Kidney (tissue), 11 donors: ENCODE results near the gene TBX20. TPM values are rescaled to one million over a fixed set of nuclear protein-coding genes. Genes with fewer than 3 reads are reported as not detected.
"Not testable (repeated sequence)": the region's sequence is repeated elsewhere in the genome, so short reads cannot be mapped to it uniquely, and the experiment has no call there.

ENCODE experiments used
- DNase-seq, 5 donors: peaks; one replicate each; pipeline ENCODE4 v3.0.0-alpha.2; 2013 to 2020
- FAIRE-seq: peaks from 2 replicates; lab custom pipeline; 2012; peaks lifted over from hg19 to GRCh38; lab: Jason Lieb, UNC
- H3K27ac ChIP-seq, 2 donors: one replicate each; pipeline ENCODE4 v1.7.0; 2013; ENCODE audit warnings: low read depth in 2 of 2, low read length in 2 of 2, inconsistent platforms in 1 of 2
- H3K27me3 ChIP-seq: one replicate; pipeline ENCODE4 v1.7.1; 2013; ENCODE audit warnings: low read length, inconsistent platforms; ENCODE audit not compliant: control insufficient read depth, insufficient read depth
- H3K36me3 ChIP-seq, 3 donors: one replicate each; pipeline versions ENCODE4 v1.7.0 to v1.7.1; 2013; ENCODE audit warnings: low read length in 3 of 3, control low read depth in 1 of 3, inconsistent platforms in 1 of 3; ENCODE audit not compliant: insufficient read depth in 3 of 3, control insufficient read depth in 2 of 3
- H3K4me1 ChIP-seq, 3 donors: one replicate each; pipeline versions ENCODE4 v1.7.0 to v1.7.1; 2013; ENCODE audit warnings: low read length in 3 of 3, inconsistent platforms in 1 of 3, low read depth in 1 of 3; ENCODE audit not compliant: control insufficient read depth in 2 of 3, insufficient read depth in 2 of 3
- H3K4me3 ChIP-seq, 3 donors: one replicate each; pipeline versions ENCODE4 v1.7.0 to v1.8.1; 2013; ENCODE audit warnings: low read length in 3 of 3, control low read depth in 1 of 3, inconsistent platforms in 1 of 3
- H3K9ac ChIP-seq, 3 donors: one replicate each; pipeline versions ENCODE4 v1.7.0 to v1.7.1; 2013; ENCODE audit warnings: low read length in 3 of 3, control low read depth in 1 of 3, inconsistent platforms in 1 of 3
- H3K9me3 ChIP-seq, 3 donors: one replicate each; pipeline versions ENCODE4 v1.7.0 to v1.7.1; 2013; ENCODE audit warnings: low read length in 3 of 3, control low read depth in 1 of 3, inconsistent platforms in 1 of 3; ENCODE audit not compliant: control insufficient read depth in 2 of 3, insufficient read depth in 1 of 3
- intact Hi-C: fragments of 100-400 bp; cut with DNase I; formaldehyde crosslinking; loops from one replicate; pipeline ENCODE4 v1.11.1; 2022
- polyA plus RNA-seq: library from polyadenylated mRNA; stranded (reverse); fragments of 350-450 nt; fragmentation: Illumina TruSeq; extraction: RNeasy Lipid Tissue Mini Kit (QIAGEN cat#74804); gene quantifications from one replicate; pipeline ENCODE4 v1.2.3, GENCODE V29; 2014; ENCODE audit warnings: low read depth, low replicate concordance; ENCODE audit not compliant: insufficient read depth
- total RNA-seq: library from RNA; stranded (reverse); fragmentation: NEBNext Ultra II Directional; extraction: Animal tissue kit (Norgen Biotek cat#: 25700); gene quantifications from one replicate; pipeline ENCODE4 v1.2.1, GENCODE V29; 2021
- donor health status: control.
- donor health status: control.
- donor health status: DM: yes; HTN: yes; CAD: no.
- donor health status: Normal renal cell carcinoma (clear cell type).

The TBX20 gene
- total and polyA plus RNA-seq, 2 donors from 2014 or later, result not detected

DNA sequence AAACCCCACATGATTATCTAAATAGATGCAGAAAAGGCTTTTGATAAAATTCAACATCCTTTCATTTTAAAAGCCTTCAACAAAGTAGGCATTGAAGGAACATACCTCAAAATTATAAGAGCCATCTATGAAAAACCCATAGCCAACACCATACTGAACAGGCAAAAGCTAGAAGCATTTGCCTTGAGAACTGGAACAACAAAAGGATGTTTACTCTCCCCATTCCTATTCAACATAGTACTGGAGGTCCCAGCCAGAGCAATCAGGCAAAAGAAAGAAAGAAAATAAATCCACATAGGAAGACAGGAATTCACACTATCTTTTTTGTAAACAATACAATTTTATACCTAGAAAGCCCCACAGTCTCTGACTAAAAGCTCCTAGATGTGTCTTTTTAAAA is 86.2 kb downstream of the TBX20 start:
- DNase-seq, H3K27ac ChIP-seq, FAIRE-seq, intact Hi-C loops, H3K36me3 ChIP-seq, H3K9ac ChIP-seq, H3K4me3 ChIP-seq, H3K9me3 ChIP-seq, H3K27me3 ChIP-seq, H3K4me1 ChIP-seq: not testable (repeated sequence)

DNA sequence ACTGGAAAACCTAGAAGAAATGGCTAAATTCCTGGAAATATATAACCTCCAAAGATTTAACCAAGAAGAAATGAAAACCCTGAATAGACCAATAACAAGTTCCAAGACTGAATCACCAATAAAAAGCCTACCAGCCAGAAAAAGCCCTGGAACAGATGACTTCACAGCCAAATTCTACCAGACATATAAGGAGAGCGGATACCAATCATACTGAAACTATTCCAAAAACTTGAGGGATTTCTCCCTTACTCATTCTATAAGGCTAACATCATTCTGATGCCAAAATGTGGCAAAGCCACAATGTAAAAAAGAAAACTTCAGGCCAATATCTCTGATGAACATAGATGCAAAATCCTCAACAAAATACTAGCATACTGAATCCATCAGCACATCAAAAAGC is 86.7 kb downstream of the TBX20 start:
- DNase-seq, H3K9me3 ChIP-seq, H3K36me3 ChIP-seq, H3K9ac ChIP-seq, H3K27ac ChIP-seq, H3K27me3 ChIP-seq, H3K4me1 ChIP-seq, intact Hi-C loops, FAIRE-seq, H3K4me3 ChIP-seq: not testable (repeated sequence)

DNA sequence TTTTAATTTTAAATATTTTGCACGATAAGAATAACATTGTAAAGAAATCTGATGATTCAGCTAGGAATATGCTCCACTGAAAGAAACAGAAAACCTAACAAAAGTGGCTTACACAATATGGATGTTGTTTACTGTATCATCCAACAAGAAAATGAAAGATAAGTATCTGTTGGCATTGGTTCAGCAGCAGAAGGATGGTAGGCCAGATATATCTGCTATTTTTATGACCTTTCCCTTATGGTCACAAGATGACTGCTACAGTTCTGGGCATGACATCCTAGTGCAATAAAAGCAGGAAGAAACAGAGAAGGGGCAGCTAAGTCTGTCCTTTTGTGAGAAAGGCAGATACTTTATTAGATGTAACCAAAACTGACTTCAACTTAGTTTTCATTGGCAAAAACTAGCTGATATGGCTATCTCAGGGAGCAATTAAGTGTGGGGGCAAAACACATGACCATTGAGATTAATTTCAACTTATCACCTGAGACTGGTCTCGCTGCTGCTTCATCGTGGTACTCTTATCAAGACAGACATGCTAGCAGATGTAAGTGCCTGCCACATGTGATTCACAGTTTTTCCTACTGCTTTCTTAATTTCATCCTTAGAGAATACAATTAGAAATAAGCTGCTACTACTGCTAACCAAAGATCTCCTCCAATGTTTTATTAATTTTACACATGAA is 92.7 kb downstream of the TBX20 start:
- intact Hi-C loops, H3K27ac ChIP-seq, H3K9me3 ChIP-seq, FAIRE-seq, H3K4me3 ChIP-seq, H3K27me3 ChIP-seq, H3K4me1 ChIP-seq, DNase-seq, H3K36me3 ChIP-seq, H3K9ac ChIP-seq: not testable (repeated sequence)

Other genes with a start within 250 kb of the TBX20 start
- 32.4 TPM for gene DPY19L1, start 216.6 kb downstream of the TBX20 start, total RNA-seq
- 5.0 TPM for gene DPY19L1, start 216.6 kb downstream of the TBX20 start, polyA plus RNA-seq